ENCODE data around the gene PTCD1.

The PTCD1 gene

DNA sequence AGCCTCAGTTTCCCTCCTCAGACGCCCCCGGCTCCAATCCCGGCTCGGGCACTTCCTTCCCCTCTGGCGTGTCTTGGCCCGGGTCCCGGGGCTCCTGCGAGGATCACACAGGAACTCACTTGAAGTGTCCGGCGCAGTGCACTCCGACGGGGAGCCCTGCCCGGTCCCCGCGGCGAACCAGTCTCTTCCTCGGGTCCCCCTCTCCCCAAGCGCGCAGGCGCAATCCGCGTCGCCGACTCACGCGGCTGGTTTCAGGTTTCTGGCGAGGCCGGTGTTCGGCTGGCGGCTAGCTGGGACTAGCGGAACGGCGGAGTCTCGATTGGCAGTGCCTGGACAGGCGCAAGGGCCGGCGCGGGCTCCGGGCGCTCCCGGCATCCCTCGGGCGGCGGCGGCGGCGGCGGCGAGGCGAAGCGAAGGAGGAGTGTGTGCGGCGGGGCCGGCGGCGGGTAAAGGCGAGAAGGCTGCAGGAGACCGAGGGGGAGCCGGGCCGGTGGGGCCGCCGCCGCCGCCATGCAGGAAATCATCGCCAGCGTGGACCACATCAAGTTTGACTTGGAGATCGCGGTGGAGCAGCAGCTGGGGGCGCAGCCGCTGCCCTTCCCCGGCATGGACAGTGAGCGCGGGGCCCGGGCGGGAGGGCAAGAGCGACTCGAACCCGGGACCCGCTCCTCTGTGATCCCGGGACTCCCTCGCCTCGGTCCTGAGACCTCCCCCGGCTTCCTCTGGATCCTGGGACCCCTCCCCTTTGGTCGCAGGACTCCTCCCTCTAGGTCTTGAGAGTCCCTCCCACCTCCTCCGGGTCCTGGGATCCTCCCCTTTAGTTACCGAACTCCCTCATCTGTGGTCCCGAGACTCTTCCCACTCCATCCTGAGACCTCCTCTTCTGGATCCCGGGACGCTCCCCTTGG lies at the start of gene PTCD1, which contains the start of gene CPSF4:
TSS of gene PTCD1 (minus strand) at position 226 of the 908 bp plus-strand sequence. CDS start 3,556 bp downstream, outside the sequence.
TSS of gene CPSF4 (plus strand) at position 371 of the 908 bp plus-strand sequence. CDS start at position 511, 140 bp downstream.
- DNase-seq, result peak; percentile 81

DNA sequence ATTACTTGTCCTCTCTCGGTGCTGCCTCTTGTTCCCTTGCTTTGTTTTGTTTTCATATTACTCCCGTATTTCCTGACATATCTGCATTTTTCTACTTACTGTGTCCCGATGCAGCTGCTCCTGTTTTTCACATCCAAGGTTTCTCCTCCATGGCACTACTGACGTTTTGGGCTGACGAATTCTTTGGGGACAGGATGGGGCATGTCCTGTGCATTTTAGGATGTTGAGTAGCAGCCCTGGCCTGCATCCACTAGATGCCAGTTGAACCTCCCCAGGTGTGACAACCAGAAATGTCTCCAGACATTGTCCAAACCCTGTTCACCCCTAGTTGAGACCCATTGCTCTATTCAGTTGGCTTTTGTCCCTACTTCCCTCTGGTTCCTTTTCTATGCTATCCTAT lies 46.5 kb upstream of the PTCD1 start:
- no peak for DNase-seq

DNA sequence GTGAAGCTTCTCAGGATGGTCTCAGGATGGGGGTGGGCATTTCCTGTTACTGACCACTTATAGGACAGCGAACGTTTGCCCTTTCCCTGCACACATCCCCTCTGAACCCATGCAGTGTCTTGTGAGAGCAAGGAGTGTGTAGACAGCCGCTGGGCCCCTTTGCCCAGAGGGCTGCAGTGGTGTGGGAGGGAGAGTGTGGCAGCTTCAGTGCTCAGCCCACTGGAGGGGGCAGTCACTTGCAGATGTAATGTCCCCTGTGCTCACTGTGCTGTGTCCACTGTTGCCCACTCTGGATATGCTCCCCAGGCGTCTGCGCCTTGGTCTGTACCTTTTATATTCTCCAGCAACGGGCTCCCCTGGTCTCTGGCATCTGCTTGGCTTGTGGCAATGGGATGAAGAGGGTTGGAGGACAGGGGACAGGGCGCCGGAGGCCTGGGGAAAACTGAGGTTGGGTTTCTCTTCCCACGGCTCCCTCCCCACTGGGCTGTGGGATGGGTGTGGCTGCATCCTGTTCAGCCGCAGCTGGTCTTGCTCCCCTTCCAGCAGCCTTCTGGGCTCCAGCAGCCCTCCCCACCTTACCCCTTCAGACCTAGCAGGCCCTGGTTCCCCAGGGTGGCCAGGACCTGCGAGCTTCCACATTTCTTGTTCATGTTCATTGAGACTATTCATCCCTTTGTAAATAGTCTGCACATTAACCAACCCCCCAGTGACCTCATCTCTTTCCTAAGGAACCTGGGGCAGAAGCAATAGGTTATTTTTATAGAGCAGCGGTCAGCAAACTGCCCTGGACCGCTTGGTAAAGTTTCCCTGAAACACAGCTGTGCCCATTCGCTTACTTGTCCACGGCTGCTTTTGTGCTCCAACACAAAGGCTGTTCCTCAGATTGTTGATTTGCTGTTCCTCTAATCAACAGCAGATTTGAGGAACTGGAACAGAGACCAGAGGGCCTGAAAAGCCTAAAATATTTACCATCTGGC lies 40.2 kb upstream of the PTCD1 start:
- DNase-seq, result no peak

- no peak for DNase-seq
These were observed 37.5 kb upstream of the PTCD1 start for GRCh38 chr7:99476107-99476506.

DNA sequence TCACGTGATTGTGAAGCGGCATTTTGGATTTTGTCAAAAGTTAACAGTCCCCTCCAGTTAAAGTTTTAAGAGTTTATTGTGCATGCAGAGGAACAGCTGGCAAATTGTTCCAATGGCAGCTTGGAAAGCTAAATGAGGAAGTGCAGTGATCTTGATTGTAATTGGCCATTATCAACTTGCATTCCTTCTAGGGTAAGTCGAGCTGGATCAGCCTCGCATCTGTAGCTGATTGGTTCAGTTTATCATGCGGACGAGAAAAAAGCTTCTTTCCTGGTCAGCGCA lies 34.7 kb upstream of the PTCD1 start:
- no peak for DNase-seq

DNA sequence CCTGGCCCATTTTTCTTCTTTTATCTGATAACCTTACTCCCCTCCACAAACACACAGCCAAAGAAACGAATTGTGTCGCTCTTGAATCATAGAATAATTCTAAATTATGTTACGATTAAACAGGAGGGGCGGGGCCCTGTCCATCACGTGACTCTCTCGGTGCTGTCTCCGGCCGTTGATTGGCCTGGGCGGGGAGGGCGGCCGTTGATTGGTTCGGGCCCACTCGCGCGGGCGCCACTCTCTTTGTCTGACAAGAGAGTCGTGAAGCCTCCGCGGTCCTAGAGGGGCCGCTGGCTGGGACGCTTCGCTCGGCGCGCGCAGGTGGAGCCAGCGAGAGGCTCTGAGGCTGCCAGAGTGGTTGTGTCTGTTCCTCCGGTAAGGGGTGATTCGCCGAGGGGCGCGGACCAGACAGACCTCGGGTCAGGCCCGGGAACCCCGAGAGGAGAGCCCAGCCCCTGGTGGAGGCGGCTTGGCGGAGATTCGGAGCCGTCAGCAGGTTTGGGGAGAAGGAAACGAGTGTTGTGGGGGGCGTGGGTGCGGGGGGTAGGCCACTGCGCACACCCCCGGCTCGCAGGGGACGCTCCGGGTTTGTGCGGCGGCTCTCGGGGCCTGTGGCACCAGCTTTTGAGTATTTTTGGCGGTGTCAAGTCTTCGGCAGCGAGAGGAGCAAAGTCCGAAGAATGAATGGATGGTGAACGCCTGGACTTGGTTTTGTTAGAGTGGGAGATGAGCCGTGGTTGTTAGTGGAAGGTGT lies 34.1 kb upstream of the PTCD1 start, which contains the start of gene ZNF789:
TSS of gene ZNF789 (plus strand) at position 330 of the 754 bp plus-strand sequence. CDS start 3,567 bp downstream, outside the sequence.
- peak; percentile 95 for DNase-seq

GRCh38 chr7:99469381-99470065 lies 30.9 kb upstream of the PTCD1 start:
- DNase-seq, result no peak

DNA sequence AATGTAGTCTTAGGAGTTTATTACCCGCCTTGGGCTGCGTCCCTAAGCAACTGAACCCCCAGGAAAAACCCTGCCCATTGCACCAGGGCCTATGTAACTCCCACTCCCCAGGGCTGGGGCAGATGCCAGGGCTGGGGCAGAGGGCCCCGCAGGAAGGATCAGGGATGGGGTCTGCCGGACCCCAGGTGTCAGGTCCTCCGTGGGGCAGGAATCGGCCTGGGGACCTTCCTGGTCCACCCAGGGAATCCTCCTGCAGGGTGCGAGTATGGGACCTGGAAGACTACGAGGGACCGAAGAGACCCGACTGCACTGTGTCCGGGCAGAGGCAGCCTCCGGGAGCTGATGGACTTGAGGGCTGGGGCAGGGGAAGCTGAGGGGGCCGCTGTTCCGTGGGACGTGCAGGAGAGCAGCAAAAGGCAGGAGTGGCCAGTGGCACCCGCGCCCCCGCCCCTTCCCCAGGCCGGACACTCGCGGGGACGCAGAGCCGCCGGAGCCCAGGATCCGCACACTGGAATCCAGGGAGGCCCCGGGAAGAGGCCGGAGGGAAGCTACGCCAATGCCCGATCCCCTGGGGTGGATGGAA lies 29.8 kb upstream of the PTCD1 start:
- no peak for DNase-seq

DNA sequence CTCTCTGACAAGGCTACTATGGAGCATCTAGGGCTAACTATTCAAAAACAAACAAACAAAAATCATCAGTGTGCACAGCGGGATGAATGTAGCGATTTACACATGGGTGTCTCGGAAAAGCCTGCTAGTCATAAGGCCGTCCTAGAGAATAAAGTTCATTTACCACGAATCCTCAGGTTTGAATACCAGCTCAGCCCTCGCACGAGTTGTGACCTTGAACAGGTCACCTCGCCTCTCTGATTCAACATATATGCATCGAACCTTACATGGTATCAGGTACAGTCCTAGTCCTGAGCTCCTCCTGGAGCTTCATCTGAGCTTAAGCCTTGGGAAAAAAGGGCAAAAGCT lies 26.8 kb upstream of the PTCD1 start:
- no peak for DNase-seq

DNA sequence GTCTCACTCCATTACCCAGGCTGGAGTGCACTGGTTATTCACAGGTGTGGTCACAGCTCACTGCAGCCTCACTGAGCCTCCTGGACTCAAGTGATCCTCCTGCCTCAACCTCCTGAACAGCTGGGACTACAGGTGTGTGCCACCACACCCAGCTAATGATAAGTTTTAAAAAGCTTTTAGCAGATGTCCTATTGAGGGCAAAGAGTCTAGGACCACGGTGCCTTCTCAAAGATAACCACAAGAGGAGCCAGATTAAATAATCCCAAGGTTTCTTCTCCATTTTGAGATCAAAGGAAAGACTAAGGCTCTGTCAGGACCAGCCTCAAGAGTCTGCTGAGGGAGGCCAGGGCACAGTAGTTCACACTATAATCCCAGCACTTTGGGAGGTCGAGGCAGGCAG lies 22.6 kb upstream of the PTCD1 start:
- no peak for DNase-seq

- DNase-seq, result no peak
These were observed 22.1 kb upstream of the PTCD1 start for GRCh38 chr7:99460651-99461050.

DNA sequence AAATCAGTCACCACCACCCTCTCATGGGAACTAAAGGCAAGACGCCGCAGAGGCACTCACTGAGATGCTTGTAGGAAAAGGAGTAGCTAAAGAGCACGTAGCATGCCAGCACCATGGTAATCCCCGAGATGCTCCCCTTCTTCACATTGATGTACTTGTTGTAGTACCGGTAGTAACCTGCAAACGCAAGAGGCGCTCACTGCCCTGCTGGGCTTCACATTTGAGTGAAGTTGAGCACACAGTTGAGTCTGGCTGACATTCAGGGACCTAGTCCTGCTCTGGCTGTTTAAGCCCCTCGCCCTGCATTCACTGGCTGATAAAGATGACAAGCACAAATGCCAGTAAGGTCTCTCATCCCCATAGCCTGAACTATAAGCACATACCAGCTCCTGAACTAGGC lies 20.5 kb upstream of the PTCD1 start:
- no peak for DNase-seq

GRCh38 chr7:99457650-99458493 lies 19.3 kb upstream of the PTCD1 start:
- DNase-seq, result no peak

DNA sequence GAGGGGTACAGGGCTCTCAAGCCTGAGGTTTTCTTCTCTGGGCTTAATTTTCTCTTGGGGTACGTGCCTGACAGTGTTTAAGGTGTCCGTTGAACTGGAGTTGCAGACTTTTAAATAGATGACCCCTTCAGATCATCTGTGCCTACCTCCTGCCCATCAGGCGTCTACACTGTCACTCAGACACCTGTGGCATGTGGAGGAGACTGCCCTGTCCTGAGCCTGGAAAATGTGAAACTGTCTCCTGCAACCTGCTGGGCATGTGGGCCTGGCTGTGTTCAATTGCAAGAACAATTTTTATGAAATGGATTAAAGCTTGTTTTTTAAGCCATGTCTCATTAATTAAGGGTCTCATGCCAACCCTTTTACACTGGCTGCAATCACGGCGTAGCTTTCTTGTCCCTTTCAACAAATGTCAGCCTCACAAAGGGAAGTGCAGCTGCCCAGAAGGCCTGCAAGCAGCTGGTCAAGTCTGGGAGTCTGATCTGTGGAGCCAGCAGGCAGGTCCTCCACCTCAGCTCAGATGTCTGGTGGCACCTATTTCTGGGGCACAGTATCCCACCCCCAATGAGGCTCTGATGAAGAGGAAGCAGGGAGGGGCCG lies 18.6 kb upstream of the PTCD1 start:
- no peak for DNase-seq

DNA sequence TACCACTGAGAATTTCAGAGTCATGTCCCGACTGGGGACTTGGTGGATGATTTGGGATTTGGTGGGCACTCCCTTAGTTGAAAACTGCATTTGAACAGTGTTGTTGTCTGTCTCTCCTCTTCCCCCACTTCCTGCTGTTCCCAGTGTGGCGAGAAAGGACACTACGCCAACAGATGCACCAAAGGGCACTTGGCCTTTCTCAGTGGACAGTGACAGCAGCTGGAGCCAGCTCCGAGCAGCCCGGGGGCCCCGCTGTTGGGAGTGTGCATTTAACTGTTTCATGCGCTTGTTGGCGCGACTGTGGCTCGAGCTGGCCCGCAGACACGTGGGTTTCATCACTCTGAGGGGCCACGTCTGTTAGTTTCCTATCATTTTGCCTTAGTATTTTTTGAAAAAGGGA lies 17.7 kb upstream of the PTCD1 start:
- DNase-seq, result no peak

DNA sequence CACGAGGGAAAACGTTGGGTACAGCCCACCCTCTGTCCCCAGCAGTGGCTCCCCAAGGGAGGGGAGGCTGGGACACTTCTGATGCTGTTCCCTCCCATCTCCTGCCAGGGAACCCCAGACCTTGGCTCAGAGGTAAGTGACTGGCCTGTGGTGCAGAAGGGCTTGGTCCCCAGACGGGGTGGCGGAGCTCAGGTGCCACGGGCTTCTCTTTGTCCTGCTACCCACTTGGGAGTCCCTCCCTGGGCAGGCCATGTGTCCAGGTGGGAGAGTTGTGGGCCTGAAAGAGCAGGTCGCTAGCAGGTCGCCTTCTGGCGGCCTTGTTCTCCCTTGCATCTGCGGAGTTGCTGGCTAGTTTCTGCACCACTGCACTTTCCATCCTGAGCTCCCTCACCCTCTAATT lies 17.3 kb upstream of the PTCD1 start:
- DNase-seq, result no peak

GRCh38 chr7:99453105-99453504 lies 14.5 kb upstream of the PTCD1 start:
- no peak for DNase-seq

DNA sequence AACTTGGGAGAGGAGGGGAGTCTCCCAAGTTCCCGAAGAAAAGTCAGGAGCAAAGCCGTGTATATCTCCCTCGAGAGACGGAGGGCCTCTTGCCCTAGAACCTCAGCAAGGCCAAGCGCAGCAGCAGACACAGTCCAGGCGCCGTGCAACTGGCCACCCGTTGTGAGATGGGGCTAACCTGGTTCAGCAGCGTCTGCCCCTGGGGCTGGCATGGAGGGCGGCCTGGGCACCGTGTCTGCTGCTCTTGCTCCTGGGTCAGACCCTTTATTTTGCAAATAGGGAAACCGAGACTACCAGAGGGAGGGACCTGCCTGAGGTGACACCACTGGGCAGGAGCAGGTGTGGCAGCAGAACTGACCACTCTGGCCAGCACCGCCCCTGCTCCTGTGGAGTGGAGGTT lies 13.9 kb upstream of the PTCD1 start:
- no peak for DNase-seq

DNA sequence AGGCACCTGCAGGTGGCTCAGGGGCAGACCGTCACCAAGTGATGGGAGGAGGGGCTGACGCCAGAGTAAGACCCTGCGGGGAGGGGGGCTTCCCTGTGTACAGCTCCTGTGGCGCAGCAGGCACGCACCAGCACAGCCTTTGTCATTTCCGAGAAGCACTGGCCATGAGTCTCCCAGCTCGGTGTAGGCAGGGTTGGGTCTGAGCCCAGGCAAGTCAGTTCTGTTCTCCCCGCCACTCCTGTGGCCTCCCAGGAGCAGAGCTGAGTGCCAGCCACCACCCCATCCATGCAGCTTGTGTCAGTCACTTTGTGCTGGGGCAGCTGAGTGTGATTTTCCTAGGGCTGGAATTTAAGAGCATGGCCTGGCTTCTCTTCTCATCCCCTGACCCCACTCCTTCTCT lies 13.3 kb upstream of the PTCD1 start:
- no peak for DNase-seq

- DNase-seq, result no peak
These were observed 10.7 kb upstream of the PTCD1 start for GRCh38 chr7:99449326-99449725.

DNA sequence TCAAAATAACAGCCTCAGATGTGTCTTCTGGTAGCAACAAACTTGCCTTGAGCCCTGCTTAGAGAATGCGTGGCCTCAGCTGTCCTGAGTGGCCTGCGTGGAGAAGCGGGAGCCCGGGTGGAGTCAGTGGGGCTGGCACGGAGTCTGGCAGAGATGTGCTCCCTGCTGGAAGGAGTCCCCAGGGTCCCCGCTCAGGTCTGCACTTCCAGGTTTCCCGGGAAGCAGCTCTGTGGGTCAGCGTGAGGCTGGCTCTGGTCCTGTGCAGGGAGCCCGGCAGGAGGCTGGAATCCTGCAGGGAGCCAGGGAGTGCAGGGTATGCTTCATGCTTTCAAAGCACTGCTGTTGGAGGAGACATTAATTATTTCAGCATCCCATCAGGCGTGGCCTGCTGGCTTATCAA lies 10.3 kb upstream of the PTCD1 start:
- no peak for DNase-seq
